ENCODE measurements around the gene C17orf78. TPM values are rescaled to one million over a fixed set of nuclear protein-coding genes. Genes with fewer than 3 reads are reported as not detected.
"Not testable (repeated sequence)": the region's sequence is repeated elsewhere in the genome, so short reads cannot be mapped to it uniquely, and the experiment has no call there.

Gene C17orf78
- total RNA-seq, 6 experiments from 2014 or later = not detected

DNA sequence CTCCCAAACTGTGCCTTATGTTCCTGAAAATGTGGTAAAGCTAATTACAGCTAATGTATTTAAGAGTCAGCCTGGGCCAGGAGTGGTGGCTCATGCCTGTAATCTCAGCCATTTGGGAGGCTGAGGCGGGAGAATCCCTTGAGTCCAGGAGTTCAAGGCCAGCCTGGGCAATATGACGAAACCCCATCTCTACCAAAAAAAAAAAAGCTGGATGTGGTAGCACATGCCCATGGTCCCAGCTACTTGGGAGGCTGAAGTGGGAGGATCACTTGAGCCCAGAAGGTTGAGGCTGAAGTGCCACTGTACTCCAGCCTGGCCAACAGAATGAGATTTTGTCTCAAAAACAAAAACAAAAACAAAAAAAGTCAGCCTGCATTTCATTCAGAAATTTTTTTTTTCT, 33.2 kb upstream of the C17orf78 start:
- Mint-ChIP-seq H3K4me1 (ENCODE audit: low read depth) (no peaks in the 10 kb centered on the region), H3K36me3 (ENCODE audit: low read depth) (peaks cover 8% of the 10 kb centered on the region)
- DNase-seq = no peak

DNA sequence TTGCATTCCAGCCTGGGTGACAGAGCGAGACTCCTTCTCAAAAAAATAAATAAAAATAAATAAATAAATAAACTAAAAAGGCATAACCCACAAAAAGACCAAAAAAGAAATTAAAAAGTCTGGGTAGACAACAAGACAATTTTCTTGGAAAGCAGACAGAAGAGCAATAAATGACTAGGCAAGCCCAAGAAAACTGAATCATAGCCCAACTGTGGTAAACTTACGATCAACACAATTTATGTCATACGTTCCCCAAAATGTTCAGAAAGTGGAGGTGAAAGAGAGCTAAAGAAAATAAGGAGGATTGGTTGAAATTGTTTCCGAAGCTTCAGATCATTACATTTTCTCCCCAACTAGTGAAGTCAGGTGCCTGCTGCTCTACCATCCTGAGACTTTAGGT, 31.3 kb upstream of the C17orf78 start:
- peaks cover 4% of the 10 kb centered on the region; the same call in 1 of the 2 replicates for H3K9me3 Mint-ChIP-seq
- no peak for DNase-seq

More for the DNA sequence above, 33.2 kb upstream of the C17orf78 start:
- Mint-ChIP-seq H3K4me3 (no peak overlapping the region), H3K9me3 (peaks cover 4% of the 10 kb centered on the region; the same call in 1 of the 2 replicates), H3K27me3 (ENCODE audit: insufficient read depth) (no peaks in the 10 kb centered on the region), H3K27ac (no peak overlapping the region)
- TF ChIP-seq, protein P1, sequence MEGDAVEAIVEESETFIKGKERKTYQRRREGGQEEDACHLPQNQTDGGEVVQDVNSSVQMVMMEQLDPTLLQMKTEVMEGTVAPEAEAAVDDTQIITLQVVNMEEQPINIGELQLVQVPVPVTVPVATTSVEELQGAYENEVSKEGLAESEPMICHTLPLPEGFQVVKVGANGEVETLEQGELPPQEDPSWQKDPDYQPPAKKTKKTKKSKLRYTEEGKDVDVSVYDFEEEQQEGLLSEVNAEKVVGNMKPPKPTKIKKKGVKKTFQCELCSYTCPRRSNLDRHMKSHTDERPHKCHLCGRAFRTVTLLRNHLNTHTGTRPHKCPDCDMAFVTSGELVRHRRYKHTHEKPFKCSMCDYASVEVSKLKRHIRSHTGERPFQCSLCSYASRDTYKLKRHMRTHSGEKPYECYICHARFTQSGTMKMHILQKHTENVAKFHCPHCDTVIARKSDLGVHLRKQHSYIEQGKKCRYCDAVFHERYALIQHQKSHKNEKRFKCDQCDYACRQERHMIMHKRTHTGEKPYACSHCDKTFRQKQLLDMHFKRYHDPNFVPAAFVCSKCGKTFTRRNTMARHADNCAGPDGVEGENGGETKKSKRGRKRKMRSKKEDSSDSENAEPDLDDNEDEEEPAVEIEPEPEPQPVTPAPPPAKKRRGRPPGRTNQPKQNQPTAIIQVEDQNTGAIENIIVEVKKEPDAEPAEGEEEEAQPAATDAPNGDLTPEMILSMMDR (IDR thresholded peaks at IDR 0.05) = no peak

DNA sequence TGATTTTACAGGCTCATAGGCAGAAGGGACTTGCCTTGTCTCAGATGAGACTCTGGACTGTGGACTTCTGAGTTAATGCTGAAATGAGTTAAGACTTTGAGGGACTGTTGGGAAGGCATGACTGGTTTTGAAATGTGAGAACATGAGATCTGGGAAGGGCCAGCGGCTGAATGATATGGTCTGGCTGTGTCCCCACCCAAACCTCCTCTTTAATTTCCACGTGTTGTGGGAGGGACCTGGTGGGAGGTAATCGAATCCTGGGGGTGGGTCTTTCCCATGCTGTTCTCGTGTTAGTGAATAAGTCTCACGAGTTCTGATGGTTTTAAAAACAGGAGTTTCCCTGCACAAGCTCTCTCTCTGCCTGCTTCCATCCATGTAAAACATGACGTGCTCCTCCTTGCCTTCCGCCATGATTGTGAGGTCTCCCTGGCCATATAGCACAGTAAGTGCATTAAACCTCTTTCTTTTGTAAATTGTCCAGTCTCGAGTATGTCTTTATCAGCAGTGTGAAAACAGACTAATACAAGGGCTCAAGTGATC, 28.9 kb upstream of the C17orf78 start:
- not testable (repeated sequence) for H3K4me1 Mint-ChIP-seq (ENCODE audit: low read depth); H3K27me3 Mint-ChIP-seq (ENCODE audit: insufficient read depth); H3K27ac Mint-ChIP-seq; DNase-seq; H3K9me3 Mint-ChIP-seq; H3K4me3 Mint-ChIP-seq; H3K36me3 Mint-ChIP-seq (ENCODE audit: low read depth)

More for the DNA sequence above, 31.3 kb upstream of the C17orf78 start:
- Mint-ChIP-seq H3K27me3 (ENCODE audit: insufficient read depth) (no peaks in the 10 kb centered on the region), H3K4me3 (no peak overlapping the region), H3K4me1 (ENCODE audit: low read depth) (no peaks in the 10 kb centered on the region), H3K36me3 (ENCODE audit: low read depth) (peaks cover 8% of the 10 kb centered on the region), H3K27ac (no peak overlapping the region)
- TF ChIP-seq, protein P1 (IDR thresholded peaks at IDR 0.05) = no peak

DNA sequence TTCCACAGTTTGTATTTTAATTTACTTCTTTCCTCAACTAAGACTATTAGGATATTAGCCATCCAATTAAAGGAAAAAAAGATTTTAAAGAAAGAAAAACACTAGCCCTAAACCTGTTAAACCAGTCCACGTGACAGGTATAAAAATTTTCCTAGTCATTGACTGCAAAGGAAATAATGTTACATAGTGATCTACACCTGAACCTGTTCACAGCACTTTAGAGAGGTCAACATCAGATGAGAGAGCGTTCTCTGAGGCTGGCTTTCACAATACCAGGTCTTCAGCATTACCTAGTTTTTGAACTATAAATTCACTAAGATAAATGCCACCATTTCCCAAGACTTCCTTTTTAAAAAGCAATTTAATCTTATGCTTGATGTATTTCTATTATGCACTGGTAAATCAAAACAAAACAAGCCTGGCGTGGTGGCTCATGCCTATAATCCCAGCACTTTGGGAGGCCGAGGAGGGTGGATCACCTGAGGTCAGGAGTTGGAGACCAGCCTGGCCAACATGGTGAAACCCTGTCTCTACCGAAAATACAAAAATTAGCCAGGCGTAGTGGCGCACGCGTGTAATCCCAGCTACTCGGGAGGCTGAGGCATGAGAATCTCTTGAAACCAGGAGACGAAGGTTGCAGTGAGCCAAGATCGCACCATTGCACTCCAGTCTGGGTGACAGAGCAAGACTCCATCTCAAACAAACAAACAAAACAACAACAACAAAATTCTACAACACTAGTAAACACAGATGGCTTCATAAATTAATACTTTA, 18.8 kb upstream of the C17orf78 start:
- H3K9me3 Mint-ChIP-seq; H3K36me3 Mint-ChIP-seq (ENCODE audit: low read depth); H3K27me3 Mint-ChIP-seq (ENCODE audit: insufficient read depth); DNase-seq: not testable (repeated sequence)
- Mint-ChIP-seq H3K4me3 (peak overlapping the region; percentile 94), H3K4me1 (ENCODE audit: low read depth) (peaks cover 28% of the 10 kb centered on the region), H3K27ac (peak overlapping the region; percentile 9; the same call in 1 of the 2 replicates)

DNA sequence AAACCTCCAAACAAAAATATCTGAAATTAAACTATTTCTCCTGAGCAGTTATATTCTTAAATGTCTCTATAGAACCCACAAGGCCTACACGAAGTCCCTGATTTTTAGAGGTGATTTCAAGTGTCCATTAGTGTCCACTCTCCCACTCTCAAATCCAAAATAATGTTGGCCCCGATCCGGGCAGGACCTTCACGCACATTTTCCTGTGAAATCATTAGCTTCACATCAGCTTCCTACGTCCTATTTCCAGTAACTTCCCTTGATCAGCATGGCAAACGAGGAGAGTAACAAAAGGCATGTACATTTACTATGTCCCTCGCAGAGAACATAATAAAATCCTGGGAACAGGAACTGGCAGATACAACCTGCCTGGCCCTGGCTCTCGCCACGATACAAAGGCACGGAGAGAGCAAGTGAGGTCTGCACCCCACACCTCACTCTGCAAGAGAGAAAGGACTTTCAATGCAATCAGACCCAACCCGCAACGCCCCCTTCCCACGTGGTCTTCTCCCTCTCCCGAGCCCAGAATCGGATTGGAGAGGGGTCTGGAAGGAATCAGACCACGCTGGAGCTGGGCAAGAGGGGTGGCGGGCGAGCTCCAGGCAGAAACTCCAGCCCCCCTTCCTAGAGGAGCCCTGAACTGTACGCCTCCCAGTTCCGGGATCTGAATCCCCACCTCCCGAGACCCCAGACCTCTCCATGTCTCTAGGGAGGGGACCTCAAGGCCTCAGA, 17.5 kb upstream of the C17orf78 start:
- peak overlapping the region; percentile 79 for H3K27ac Mint-ChIP-seq
- H3K4me3 Mint-ChIP-seq = peak overlapping the region; percentile 94
- H3K27me3 Mint-ChIP-seq (ENCODE audit: insufficient read depth) = no peaks in the 10 kb centered on the region; the same call in 1 of the 2 replicates
- peaks cover 28% of the 10 kb centered on the region for H3K4me1 Mint-ChIP-seq (ENCODE audit: low read depth)
- no peaks in the 10 kb centered on the region for H3K9me3 Mint-ChIP-seq
- peak; percentile 22 for DNase-seq
- TF ChIP-seq, protein P1 (IDR thresholded peaks at IDR 0.05) = no peak
- H3K36me3 Mint-ChIP-seq (ENCODE audit: low read depth) = no peaks in the 10 kb centered on the region

DNA sequence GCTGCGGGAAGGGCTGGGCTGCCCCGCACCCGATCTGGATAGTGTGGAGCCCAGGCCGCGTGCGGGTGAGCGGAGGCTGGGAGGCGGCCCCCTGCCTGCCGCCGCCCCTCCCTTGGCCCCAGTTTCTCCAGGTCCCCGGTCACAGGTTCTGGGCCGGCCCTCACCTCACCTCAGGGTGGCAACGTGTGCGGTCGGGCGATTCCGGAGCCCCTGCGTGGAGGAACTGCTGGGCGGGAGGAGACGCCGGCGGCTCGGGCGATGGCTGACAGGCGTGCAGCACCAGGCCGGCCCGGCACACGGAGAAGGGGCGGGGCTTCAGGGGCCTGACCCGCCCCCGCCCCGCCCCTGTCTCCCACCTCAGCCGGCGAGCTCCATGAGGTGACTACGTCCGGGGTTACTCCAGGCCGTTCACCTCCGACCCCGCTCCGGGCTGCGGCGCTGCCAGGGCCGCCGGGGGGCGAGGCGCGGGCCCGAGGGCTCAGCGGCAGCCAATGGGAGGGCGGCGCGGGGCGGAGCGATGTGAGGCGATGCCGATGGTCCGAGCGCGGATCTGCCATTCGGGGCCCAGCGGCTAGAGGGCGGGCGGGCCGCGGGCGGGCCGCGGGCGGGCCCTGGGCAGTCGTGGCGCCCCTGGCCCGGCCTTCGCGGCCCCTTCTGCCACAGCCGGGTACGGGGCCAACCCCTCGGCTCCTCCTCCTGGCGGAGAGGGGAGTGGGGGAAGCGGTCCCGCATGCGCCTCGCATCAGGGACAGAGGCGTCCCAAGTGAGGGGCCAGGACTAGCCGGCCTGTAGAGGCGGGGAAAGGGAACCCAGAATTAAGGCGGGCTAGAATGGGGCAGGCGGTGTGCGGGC, 16.7 kb upstream of the C17orf78 start:
- no peaks in the 10 kb centered on the region for H3K36me3 Mint-ChIP-seq (ENCODE audit: low read depth)

More for the DNA sequence above, 16.7 kb upstream of the C17orf78 start:
- H3K27ac Mint-ChIP-seq = peak overlapping the region; percentile 79
- H3K9me3 Mint-ChIP-seq = no peaks in the 10 kb centered on the region
- TF ChIP-seq, protein P1 (IDR thresholded peaks at IDR 0.05) = peak; percentile 61
- H3K4me3 Mint-ChIP-seq = peak overlapping the region; percentile 94
- H3K27me3 Mint-ChIP-seq (ENCODE audit: insufficient read depth) = peaks cover 1% of the 10 kb centered on the region; the same call in 1 of the 2 replicates
- DNase-seq = peak; percentile 88
- peaks cover 28% of the 10 kb centered on the region for H3K4me1 Mint-ChIP-seq (ENCODE audit: low read depth)
